CD1c-positive myeloid dendritic cell (primary cell): Measurements from ENCODE around the gene RBKS.
A peak's percentile ranks its signal among the peaks of the same experiment; 100 is the strongest.

Source experiments
- DNase-seq: peaks from one replicate; pipeline ENCODE4 v3.0.0-alpha.2; 2016; ENCODE audit errors: extremely low spot score

Gene RBKS

DNA sequence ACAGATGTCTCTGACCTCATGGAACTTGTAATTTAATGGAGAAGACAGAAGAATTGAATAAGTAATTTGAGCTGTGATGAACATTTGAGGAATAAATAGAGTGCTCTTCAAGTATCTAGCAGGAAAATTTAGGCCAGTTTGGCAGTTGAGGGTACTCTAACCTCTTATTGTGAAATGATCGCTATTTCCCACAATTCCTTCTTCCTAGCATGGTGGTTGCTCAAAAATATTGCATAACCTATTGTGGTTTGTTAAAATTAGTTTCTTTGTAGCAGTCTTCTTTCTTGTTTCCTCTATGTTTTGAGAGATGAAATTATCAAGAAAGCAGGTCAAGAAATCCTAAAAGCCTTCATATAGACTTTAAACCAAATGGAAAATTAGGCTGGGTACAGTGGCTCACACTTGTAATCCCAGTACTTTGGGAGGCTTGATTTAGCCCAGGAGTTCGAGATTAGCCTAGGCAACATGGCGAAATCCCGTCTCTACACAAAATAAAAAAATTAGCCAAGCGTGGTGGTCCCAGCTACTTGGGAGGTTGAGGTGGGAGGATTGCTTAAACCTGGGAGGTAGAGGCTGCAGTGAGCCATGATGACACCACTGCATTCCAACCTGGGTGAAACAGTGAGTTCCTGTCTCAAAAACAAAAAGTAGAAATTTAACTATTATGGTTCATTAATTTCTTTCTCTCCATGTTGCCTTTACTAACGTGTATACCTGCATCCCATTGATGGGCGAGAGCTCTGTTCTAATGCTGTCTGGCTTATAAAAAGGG lies 58.7 kb downstream of the RBKS start:
- DNase-seq: peak; percentile 55

DNA sequence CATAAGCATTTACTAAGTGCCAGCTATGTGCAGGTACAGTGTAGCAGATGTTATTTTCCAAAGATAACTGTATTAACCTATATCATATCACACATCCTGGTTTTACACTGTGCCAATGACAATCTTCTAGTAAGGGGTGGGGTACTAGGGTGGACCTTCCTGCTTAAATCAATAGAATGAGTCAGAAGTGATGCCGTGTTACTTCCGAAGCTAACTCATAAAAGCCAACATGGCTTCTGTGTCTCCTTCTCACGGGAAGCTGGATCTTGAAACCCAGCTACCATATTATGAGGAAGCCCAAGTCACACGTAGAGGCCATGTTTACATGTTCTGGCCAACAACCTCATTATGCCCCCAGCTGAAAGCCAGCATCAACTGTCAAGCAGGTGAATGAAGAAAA lies 59.5 kb downstream of the RBKS start:
- peak; percentile 16 for DNase-seq

DNA sequence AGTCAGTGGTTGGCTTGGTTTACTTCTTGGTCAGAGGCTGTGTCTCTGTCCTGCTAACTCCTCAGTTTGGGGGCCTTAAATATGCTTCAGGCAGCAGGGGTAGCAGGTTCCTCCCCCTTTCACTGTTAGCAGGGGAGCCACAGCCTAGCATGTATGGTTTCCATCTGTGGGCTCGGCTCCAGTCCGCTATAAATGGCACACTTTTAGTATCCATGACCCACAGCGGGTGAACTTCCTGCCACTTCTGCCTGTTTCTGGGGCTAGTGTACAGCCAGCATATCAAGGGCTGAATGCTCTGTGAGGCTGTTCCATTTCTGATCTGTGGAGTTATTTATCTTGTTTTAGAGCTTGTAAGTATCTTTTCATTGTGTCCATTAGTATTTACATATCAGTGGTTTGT lies 60.4 kb downstream of the RBKS start:
- no peak for DNase-seq

DNA sequence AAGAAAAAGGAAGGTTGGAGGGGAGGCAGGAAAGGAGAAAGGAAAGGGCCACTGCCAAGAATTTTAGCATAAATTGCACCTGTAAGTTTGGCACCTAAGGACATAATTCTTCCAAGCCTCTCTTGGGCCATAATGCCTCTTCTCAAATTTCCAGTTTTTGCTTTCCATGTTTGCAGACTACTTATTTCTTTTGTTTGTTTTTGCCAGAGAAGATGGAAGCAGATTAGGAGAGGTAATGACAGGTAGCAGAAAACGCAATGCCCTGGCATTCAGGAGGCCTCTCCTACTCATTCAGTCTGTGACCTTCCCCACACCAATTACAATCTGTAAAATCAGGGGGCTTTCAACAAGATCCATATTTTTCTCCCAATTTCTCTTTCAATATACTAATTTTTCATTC lies 61.9 kb downstream of the RBKS start:
- no peak for DNase-seq

DNA sequence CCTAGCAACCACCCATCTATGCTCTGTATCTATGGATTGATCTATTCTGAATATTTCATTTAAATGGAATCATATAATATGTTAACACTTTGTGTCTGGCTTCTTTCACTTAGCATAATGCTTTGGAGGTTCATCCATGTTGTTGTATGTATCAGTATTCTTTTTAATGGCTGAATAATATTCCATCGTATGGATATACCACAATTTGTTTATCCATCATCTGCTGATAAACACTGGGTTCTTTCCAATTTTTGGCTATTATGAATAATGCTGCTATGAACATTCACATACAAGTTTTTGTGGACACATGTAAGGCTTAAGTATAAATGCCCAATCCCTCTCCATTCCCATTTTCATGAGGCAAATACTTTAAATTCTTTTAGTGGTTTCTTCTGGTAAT lies 65.8 kb downstream of the RBKS start:
- DNase-seq: no peak

DNA sequence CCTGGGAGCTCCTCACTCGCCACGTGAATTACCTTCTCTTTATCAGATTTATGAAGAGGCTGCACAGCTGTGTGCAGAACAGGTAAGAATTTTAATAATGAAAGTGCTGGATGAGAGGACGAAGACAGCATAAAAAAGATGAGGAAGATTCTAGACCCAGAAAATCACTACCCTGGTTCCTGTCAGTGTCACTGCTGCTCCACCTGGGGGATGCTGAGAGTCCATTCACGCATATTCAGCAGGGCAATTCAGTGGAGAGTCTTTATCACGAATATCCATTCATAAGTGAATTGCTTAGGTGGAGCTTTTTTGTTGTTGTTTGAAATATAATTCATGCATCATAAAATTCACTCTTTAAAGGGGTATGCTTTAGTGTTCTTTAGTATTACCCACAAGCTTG lies 66.6 kb downstream of the RBKS start:
- DNase-seq: no peak

DNA sequence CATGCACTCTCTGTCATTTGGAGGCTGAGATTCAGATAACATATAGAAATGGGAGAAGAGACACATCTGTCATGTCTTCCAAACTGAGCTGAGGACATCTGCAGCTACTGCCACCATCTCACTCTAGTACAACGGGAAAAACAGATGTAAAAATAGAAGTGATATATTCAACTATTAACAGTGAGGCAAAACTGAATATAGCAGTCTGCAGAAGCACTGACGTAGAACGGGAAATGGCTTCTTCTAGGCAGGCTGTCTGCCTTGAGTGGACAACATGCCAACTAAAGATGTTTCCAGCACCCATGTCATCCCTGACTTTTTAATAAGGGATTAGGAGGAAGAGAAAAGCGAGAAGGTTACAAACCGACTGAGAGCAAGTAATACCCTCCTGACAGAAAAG lies 67.1 kb downstream of the RBKS start:
- no peak for DNase-seq

DNA sequence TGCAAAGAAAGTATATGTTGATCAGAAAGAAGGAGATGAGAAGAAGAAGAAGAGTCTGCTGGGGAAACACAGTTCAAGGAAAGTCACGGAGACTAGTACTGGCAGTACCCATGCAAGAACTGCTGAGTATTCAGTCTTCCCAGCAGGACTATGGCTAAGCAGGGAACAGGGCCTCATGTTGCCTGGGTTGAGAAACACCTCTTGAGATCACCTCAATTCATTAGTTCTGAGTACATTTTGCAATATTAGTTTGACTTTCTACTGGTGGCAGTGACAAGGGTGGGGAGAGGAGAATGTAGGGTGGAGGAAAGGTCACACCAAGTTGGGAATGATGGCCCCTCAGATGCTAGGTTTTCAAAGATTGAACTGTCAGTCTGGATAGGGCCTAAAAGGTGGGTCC lies 68.1 kb downstream of the RBKS start:
- DNase-seq: no peak

DNA sequence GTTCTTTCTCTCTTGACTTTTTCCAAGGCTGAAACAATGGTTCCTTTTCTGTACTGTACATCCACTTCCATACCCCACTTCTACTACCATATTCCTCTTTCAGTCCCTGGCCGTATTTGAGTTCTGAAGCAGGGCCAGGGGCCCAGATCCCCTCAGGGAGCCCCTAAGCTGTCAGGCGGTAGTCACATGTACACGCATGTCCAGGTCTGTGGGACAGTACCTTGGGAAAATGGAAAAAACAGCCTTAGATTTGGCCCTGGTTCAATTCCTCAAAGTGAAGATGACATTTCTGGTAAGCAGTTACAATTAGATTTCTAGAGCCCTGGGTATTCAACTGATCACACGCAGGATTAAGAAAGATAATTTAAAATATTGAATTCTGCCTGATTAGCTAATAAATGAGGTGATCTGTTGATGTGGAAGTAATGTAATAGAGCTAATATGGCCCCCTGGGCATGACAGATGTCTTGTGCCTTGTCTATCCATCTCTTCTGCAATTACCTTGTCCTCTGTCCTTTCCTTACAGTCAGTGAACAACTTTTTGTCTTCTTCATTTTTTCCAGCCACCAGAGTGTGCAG lies 74.2 kb downstream of the RBKS start:
- DNase-seq: no peak

DNA sequence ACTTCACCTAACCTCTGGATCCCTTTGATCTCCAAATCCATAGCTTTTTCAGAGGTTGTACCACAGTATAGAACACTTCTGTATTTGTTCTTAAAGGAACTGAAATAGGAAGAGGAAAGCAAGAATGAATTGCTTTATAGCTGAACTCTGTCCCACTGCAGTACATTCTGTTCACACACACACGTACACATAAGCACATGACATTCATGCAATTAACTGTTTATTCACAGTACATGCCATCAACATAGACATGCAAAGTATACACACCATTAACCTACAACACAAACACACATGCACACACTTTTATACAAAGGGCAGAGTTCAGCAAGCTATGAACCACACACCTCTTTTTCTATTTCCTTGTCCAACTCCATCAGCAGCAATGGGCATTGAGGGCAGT lies 75.4 kb downstream of the RBKS start:
- DNase-seq: no peak

DNA sequence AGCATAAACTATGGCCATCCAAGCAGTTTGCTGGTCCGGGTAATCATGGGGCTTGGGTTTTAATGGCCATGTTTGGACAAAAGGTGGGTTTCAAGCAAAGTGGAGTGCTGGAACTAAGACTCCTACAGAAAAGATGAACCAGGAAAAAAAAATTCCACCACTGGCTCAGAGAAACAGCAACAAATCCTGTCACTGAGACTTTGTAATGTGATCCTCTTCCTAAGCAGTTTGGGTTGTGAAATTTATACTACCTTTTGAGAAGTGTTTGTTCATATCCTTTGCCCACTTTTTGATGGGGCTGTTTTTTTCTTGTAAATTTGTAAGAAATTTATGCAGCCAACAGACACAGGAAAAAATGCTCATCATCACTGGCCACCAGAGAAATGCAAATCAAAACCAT lies 78.4 kb downstream of the RBKS start:
- DNase-seq: no peak

DNA sequence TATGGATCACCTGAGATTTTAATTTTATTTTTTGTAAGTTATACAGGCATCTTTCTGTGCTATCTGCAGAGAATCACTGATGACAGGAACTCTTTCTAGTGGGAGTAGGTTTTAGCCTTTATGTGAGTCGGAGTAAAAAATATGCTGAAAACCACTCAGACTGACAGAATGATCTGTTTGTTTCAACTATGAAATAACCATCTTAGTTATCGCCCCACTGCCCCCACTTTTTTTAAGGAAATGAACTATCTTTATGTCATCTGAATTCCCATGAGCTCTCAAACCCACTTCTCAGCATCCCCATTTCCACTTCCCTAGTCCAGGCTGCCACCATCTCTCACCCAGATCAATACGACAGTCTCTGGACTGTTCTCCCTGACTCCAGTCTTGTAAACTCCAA lies 79.7 kb downstream of the RBKS start:
- DNase-seq: peak; percentile 29

DNA sequence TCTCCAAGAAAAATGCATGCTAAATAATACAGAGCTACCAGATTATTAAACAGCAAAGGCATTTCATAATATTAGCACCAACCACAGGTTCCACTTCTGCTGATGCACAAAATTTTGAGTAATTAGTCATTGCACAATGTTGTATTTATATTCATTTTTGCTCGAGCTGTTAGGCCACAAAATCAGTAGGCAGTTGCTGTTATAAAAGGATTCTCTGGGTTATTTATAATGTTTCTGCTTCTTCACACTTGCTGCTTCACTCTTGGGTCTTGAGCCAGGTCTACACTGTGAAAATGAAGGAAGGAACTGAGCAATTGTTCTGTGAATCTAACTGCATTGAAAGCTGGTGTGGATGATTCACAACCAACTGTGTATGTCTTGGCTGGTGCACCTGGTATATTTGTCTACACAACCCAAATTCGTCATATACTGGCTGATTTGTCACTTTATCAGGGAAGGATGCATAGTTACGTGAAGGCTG lies 80.4 kb downstream of the RBKS start:
- peak; percentile 67 for DNase-seq

DNA sequence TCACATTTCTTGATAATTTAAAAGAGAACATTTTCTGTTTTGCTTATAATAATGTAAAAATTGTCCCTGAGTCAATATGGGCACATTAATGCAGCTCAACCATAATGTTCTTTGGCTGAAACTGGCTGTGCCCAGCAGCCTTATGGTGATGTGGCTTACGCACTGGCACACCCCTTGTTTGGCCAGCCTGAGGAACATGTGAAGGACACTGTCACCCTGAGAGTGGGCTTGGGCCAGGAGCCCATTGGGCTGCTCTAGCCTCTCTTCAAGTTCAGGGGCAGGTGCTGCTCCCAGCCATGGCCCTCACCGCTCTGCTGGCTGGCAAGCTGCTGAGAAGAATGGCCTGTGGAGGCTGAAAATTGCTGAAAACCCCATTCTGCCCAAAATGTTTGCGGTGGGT lies 81.2 kb downstream of the RBKS start:
- no peak for DNase-seq

DNA sequence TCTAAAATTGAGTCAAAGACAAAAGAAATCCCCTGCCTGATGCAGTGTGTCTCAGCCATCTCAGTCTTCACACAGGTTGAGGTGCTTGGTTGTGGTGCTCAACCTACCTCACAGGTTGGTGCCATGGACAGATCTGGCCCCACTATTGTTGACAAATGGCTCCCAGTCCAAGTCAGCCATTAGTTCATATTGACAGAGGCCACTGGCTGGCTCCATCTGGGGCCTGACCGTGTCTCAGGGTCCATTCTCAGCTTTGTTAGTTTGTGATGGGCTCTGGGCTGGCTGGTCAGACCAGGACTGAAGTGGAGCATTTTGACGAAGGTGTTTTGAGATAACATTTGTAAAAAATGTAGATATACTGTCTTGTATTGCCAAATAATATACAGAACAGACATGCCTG lies 81.8 kb downstream of the RBKS start:
- DNase-seq: no peak

DNA sequence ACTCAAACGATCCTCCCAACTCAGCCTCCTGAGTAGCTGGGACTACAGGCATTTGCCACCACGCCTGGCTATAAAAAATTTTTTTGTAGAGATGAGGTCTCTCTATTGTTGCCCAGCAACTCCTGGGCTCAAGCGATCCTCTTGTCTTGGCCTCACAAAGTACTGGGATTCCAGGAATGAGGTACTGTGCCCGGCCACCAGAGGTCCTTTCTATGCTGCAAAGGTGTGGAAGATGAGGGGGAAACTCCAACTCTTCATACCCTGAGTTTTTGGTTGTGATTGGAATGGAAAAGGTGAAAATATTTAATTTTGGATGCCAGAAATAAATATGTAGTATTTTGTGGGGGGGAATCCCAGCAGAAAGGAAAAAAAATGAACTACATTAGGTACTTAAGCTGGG lies 82.7 kb downstream of the RBKS start:
- no peak for DNase-seq

DNA sequence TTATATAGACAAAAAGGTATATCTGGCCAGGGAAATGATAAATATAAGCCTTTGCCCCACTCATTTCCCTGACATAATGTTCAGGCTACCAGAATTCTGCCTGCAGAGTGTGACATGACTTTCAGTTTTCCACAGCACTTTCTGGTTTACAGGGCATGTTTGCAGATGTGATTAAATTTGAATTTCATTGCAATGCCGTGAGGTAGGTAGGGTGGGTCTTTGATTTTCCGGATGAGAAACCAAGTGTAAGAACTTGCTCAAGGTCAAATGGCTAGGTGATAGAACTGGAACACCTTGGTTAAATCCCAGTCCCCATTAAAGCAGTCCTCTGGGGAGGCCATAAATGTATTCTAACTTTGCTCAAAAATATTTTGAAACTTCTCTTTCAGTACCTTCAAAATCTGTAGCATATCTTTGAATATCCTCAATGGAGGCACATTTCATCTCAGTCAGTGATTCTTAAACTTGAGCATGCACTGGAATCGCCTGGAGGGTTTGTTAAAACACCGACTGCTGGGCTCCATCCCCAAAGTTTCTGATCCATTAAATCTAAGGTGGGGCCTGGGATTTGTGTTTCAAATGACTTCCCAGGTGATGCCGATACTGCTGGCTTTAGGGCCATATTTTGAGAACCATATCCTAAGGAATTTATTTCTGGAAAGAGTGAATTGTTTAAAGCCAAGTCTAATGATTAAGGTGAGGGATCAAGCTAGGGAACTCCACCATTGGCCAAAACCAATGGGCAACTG lies 83.7 kb downstream of the RBKS start:
- no peak for DNase-seq

DNA sequence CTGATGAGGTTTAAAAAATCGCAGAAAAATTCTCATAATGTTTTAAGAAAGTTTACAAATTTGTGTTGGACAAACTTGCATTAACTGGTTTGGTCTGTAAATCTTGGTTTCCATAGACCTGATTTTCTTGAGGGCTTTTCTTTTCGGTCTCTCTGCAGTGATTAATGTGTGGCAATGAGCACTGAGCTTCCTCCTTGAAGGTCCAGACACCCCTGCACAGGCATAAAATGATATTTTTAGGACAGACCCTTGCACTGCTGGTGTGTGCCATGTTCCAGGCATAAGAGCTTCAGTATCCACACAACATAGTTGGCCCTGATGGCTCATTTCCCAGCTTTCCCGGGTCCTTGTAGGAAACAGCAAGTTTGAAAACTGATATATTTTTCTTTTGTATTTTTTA lies 85.0 kb downstream of the RBKS start:
- DNase-seq: no peak

DNA sequence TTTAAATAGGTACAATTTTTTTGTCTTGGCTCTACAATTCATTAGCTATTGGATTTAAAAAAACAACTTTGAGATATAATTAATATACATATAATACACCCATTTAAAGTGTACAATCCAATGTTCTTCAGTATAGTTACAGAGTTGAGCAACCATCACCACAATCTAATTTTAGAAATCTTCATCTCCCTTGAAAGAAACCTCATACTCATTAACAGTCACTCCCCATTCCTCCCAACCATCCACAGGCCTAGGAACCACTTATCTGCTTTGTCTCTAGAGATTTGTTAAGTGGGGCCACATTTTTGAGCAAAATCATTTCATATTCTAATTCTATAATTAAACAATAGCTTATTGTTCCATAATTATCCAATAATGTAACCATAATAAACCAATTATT lies 86.0 kb downstream of the RBKS start:
- no peak for DNase-seq

DNA sequence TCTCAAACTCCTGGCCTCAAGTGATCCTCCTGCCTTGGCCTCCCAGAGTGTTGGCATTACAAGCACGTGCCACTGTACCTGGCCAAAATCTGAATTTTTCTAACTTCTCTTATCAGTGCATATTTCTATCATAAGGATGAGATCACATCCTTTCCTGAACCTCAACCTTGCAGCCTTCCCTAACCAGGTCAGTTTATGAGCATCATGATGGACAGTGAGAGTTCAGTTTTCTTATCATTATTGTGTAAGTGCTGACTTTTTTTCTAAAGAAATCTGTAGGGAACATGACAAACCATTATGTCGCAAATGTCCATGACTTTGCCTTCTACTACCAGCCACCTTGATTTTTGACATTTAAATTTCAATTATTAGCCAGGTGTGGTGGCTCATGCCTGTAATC lies 87.1 kb downstream of the RBKS start:
- no peak for DNase-seq

DNA sequence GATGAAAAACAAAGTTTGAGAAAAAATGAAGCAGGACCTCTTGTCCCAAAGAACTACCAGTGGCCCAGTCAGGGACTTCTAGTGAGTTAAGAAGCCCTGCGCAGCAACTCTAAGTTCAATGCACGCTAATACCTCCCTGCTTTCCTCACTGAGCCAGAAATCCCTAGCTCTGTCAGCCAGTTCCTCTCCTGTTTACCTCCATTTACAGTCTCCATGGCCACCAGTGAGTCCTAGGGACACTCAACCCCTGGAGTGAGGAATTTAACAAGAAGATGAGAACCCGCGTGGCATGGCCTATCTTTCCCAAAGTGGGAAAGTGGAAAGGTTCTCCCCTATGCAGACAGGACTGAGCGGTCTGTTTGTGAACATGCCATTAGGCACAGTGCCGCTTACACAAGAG lies 87.6 kb downstream of the RBKS start:
- no peak for DNase-seq

DNA sequence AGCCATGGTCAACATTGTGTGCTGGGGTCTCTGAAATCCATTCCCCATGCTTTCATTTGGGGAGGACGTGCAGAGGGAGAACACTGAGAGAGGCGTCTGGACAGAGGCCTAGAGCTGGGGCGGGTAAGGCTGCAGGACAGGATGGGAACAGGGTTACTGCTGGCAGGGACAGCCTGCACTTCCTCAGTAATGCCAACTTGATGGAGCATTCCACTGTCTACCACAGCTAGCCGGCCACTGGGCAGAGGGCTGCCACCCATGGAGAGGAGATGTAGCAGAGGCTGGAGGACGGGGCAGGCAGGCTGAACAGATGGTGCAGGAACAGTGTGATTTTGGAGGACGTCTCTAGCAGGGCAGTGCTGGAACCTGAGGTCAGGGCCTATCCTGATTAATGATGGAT lies 89.3 kb downstream of the RBKS start:
- no peak for DNase-seq

DNA sequence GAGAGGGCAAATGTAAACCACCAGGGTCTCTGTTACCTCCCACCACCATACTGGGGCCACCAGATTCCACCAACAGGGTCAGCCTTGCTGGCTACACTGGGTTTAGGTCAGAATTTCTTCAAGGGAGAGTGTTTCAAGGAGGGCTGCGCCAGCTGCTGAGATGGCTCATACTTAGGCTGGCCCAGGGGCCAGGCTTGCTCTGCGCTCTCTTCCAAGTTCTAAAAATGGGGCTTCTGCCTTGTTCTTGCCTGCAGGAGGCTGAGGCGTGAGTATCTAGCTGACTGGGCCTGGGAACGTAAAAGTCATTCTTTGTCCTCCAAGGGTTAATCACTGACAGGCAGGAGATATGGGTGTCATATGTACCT lies 90.6 kb downstream of the RBKS start:
- no peak for DNase-seq
